Dendritic cell treated with granulocyte-macrophage colony-stimulating factor and Interleukin-4, amounts not matched to agents 40 ng/mL and 50 ng/mL, for 4 days (primary cell): ENCODE results near the gene SLC38A9.

Experiments
- H3K27ac Mint-ChIP-seq: one replicate; pipeline ENCODE4 v1.8.0; 2022; ENCODE audit warnings: mild to moderate bottlenecking, mixed read lengths
- H3K27me3 Mint-ChIP-seq: one replicate; pipeline ENCODE4 v1.8.0; 2022; ENCODE audit warnings: mild to moderate bottlenecking, mixed read lengths
- H3K36me3 Mint-ChIP-seq: one replicate; pipeline ENCODE4 v1.8.0; 2022; ENCODE audit warnings: low read depth, mixed read lengths
- H3K4me1 Mint-ChIP-seq: one replicate; pipeline ENCODE4 v1.8.0; 2022; ENCODE audit warnings: low read depth, mixed read lengths
- H3K4me3 Mint-ChIP-seq: one replicate; pipeline ENCODE4 v1.8.0; 2022; ENCODE audit warnings: mild to moderate bottlenecking, moderate library complexity, mixed read lengths
- H3K9me3 Mint-ChIP-seq: one replicate; pipeline ENCODE4 v1.8.0; 2022; ENCODE audit warnings: mixed read lengths
- intact Hi-C: fragments of 100-400 bp; cut with micrococcal nuclease; formaldehyde crosslinking; loops from one replicate; pipeline ENCODE4 v1.15.0; 2022

Gene SLC38A9

GRCh38 chr5:55584398-55585205 is 127.5 kb downstream of the SLC38A9 start:
- Mint-ChIP-seq H3K4me3 (no peak overlapping the region), H3K27ac (no peak overlapping the region), H3K27me3 (no peaks in the 10 kb centered on the region), H3K4me1 (no peaks in the 10 kb centered on the region), H3K9me3 (no peaks in the 10 kb centered on the region), H3K36me3 (no peaks in the 10 kb centered on the region)
- intact Hi-C loops: no loop called here

- no peaks in the 10 kb centered on the region for H3K36me3 Mint-ChIP-seq
- H3K27me3 Mint-ChIP-seq: no peaks in the 10 kb centered on the region
- H3K27ac Mint-ChIP-seq: no peak overlapping the region
- H3K9me3 Mint-ChIP-seq: no peaks in the 10 kb centered on the region
- H3K4me1 Mint-ChIP-seq: no peaks in the 10 kb centered on the region
- H3K4me3 Mint-ChIP-seq: no peak overlapping the region
- intact Hi-C loops: no loop called here
Observed at GRCh38 chr5:55583578-55583977, 128.5 kb downstream of the SLC38A9 start.

GRCh38 chr5:55582256-55582655 is 129.9 kb downstream of the SLC38A9 start:
- Mint-ChIP-seq H3K4me3 (no peak overlapping the region), H3K27ac (peak overlapping the region; percentile 25), H3K27me3 (no peaks in the 10 kb centered on the region), H3K4me1 (no peaks in the 10 kb centered on the region), H3K36me3 (no peaks in the 10 kb centered on the region), H3K9me3 (no peaks in the 10 kb centered on the region)
- intact Hi-C loops: no loop called here

GRCh38 chr5:55580042-55580441 is 132.1 kb downstream of the SLC38A9 start:
- Mint-ChIP-seq H3K36me3 (no peaks in the 10 kb centered on the region), H3K4me3 (no peak overlapping the region), H3K27ac (no peak overlapping the region), H3K4me1 (no peaks in the 10 kb centered on the region), H3K27me3 (no peaks in the 10 kb centered on the region), H3K9me3 (no peaks in the 10 kb centered on the region)
- intact Hi-C loops: no loop called here

GRCh38 chr5:55578771-55579170 is 133.4 kb downstream of the SLC38A9 start:
- Mint-ChIP-seq H3K36me3 (no peaks in the 10 kb centered on the region), H3K4me1 (no peaks in the 10 kb centered on the region), H3K9me3 (no peaks in the 10 kb centered on the region), H3K4me3 (no peak overlapping the region), H3K27ac (no peak overlapping the region), H3K27me3 (no peaks in the 10 kb centered on the region)
- intact Hi-C loops: no loop called here

GRCh38 chr5:55577353-55578060 is 134.6 kb downstream of the SLC38A9 start:
- intact Hi-C loops: no loop called here
- Mint-ChIP-seq H3K27ac (no peak overlapping the region), H3K4me3 (no peak overlapping the region), H3K27me3 (no peaks in the 10 kb centered on the region), H3K36me3 (no peaks in the 10 kb centered on the region), H3K9me3 (no peaks in the 10 kb centered on the region), H3K4me1 (no peaks in the 10 kb centered on the region)

- Mint-ChIP-seq H3K27ac (no peak overlapping the region), H3K4me3 (no peak overlapping the region), H3K36me3 (no peaks in the 10 kb centered on the region), H3K27me3 (no peaks in the 10 kb centered on the region), H3K4me1 (no peaks in the 10 kb centered on the region), H3K9me3 (no peaks in the 10 kb centered on the region)
- intact Hi-C loops: no loop called here
Observed at GRCh38 chr5:55576661-55577060, 135.5 kb downstream of the SLC38A9 start.
